GM21423 (cell line): ENCODE data around the gene TSPAN9.

Experiments
- ATAC-seq: cut with Tn5 transposase; IDR thresholded peaks from one replicate; pipeline ENCODE4 v1.9.1; 2021; ENCODE audit warnings: mild to moderate bottlenecking, moderate library complexity; ENCODE audit not compliant: unreplicated experiment

The TSPAN9 gene

GRCh38 chr12:3265406-3265805 is 188.2 kb downstream of the TSPAN9 start:
- no peak for ATAC-seq

- no peak for ATAC-seq
Measured at GRCh38 chr12:3266638-3267037, 189.5 kb downstream of the TSPAN9 start.

- no peak for ATAC-seq
Measured at GRCh38 chr12:3267690-3268089, 190.5 kb downstream of the TSPAN9 start.

GRCh38 chr12:3269594-3269993 is 192.4 kb downstream of the TSPAN9 start:
- no peak for ATAC-seq

- no peak for ATAC-seq
Measured at GRCh38 chr12:3271146-3271545, 194.0 kb downstream of the TSPAN9 start.

- no peak for ATAC-seq
Measured at GRCh38 chr12:3271639-3272038, 194.5 kb downstream of the TSPAN9 start.

- ATAC-seq: no peak
Measured at GRCh38 chr12:3272958-3273357, 195.8 kb downstream of the TSPAN9 start.

- ATAC-seq: no peak
Measured at GRCh38 chr12:3273409-3273853, 196.3 kb downstream of the TSPAN9 start.

- no peak for ATAC-seq
Measured at GRCh38 chr12:3274664-3275063, 197.5 kb downstream of the TSPAN9 start.

- ATAC-seq: no peak
Measured at GRCh38 chr12:3275171-3276041, 198.2 kb downstream of the TSPAN9 start.

- ATAC-seq: no peak
Measured at GRCh38 chr12:3276226-3276625, 199.0 kb downstream of the TSPAN9 start.

GRCh38 chr12:3277306-3277943 is 200.2 kb downstream of the TSPAN9 start:
- ATAC-seq: no peak

- no peak for ATAC-seq
Measured at GRCh38 chr12:3278681-3279414, 201.7 kb downstream of the TSPAN9 start.

GRCh38 chr12:3279415-3279780 is 202.2 kb downstream of the TSPAN9 start:
- ATAC-seq: no peak

- no peak for ATAC-seq
Measured at GRCh38 chr12:3279832-3280231, 202.7 kb downstream of the TSPAN9 start.

GRCh38 chr12:3280967-3281366 is 203.8 kb downstream of the TSPAN9 start:
- no peak for ATAC-seq

- ATAC-seq: no peak
Measured at GRCh38 chr12:3281588-3282383, 204.6 kb downstream of the TSPAN9 start.

GRCh38 chr12:3282384-3282670 is 205.1 kb downstream of the TSPAN9 start:
- no peak for ATAC-seq

- ATAC-seq: no peak
Measured at GRCh38 chr12:3283137-3283680, 206.0 kb downstream of the TSPAN9 start.

GRCh38 chr12:3284405-3284804 is 207.2 kb downstream of the TSPAN9 start:
- no peak for ATAC-seq

- ATAC-seq: no peak
Measured at GRCh38 chr12:3285570-3285969, 208.4 kb downstream of the TSPAN9 start.
